ENCODE results near the gene ILDR2. TPM values are rescaled to one million over a fixed set of nuclear protein-coding genes. Genes with fewer than 3 reads are reported as not detected.

The ILDR2 gene
- total and polyA plus RNA-seq, 10 of the 15 experiments (the other 5 are each of a cell fraction or from before 2014, with no cell fraction given), result 0.05 to 5.3 (median 1.9) TPM

DNA sequence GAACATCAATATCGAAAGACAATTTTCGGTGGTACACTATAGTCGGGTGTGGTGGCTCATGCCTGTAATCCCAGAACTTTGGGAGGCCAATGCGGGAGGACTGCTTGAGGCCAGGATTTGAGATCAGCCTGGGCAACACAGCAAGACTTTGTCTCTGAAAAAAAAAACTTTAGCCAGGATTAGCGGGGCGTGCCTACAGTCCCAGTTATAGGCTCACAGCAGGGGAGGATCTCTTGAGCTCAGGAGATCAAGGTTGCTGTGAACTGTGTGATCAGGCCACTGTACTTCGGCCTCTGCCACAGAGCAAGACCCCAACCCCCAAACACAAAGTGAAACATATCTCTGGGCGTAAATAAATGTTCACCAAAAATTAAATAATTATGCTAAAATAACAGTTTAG, 100.9 kb downstream of the ILDR2 start:
- ChIA-PET CTCF (interaction anchor here (0.6 to 2.1 kb wide), 4 partner anchors 34 to 1137 kb away, joined by 3 to 10 read pairs (median 4); no protein-coding TSS in a partner anchor), SMC1A (ENCODE audit: uncharacterized antibody, unreplicated experiment) (no interaction called here), POLR2A (no interaction called here), RAD21 (ENCODE audit: unreplicated experiment) (interaction anchor here (1.1 kb wide), 1 partner anchor 33 kb away, joined by 3 read pairs; no protein-coding TSS in a partner anchor)
- TF ChIP-seq BMI1 (IDR thresholded peaks at IDR 0.05; ENCODE audit: borderline replicate concordance) (no peak), POLR2A (IDR thresholded peaks at IDR 0.05; ENCODE audit: low read depth, low read length) (no peak), SMAD5 (IDR thresholded peaks at IDR 0.05; ENCODE audit: low read depth) (no peak), ZNF24 (IDR thresholded peaks at IDR 0.05) (no peak), MTA3 (IDR thresholded peaks at IDR 0.05; ENCODE audit: borderline replicate concordance, low read length) (no peak)
- TF ChIP-seq, protein P1, sequence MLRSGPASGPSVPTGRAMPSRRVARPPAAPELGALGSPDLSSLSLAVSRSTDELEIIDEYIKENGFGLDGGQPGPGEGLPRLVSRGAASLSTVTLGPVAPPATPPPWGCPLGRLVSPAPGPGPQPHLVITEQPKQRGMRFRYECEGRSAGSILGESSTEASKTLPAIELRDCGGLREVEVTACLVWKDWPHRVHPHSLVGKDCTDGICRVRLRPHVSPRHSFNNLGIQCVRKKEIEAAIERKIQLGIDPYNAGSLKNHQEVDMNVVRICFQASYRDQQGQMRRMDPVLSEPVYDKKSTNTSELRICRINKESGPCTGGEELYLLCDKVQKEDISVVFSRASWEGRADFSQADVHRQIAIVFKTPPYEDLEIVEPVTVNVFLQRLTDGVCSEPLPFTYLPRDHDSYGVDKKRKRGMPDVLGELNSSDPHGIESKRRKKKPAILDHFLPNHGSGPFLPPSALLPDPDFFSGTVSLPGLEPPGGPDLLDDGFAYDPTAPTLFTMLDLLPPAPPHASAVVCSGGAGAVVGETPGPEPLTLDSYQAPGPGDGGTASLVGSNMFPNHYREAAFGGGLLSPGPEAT (IDR thresholded peaks at IDR 0.05; ENCODE audit: low read depth), result no peak
- TF ChIP-seq, protein P2, sequence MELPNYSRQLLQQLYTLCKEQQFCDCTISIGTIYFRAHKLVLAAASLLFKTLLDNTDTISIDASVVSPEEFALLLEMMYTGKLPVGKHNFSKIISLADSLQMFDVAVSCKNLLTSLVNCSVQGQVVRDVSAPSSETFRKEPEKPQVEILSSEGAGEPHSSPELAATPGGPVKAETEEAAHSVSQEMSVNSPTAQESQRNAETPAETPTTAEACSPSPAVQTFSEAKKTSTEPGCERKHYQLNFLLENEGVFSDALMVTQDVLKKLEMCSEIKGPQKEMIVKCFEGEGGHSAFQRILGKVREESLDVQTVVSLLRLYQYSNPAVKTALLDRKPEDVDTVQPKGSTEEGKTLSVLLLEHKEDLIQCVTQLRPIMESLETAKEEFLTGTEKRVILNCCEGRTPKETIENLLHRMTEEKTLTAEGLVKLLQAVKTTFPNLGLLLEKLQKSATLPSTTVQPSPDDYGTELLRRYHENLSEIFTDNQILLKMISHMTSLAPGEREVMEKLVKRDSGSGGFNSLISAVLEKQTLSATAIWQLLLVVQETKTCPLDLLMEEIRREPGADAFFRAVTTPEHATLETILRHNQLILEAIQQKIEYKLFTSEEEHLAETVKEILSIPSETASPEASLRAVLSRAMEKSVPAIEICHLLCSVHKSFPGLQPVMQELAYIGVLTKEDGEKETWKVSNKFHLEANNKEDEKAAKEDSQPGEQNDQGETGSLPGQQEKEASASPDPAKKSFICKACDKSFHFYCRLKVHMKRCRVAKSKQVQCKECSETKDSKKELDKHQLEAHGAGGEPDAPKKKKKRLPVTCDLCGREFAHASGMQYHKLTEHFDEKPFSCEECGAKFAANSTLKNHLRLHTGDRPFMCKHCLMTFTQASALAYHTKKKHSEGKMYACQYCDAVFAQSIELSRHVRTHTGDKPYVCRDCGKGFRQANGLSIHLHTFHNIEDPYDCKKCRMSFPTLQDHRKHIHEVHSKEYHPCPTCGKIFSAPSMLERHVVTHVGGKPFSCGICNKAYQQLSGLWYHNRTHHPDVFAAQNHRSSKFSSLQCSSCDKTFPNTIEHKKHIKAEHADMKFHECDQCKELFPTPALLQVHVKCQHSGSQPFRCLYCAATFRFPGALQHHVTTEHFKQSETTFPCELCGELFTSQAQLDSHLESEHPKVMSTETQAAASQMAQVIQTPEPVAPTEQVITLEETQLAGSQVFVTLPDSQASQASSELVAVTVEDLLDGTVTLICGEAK (IDR thresholded peaks at IDR 0.05; ENCODE audit: borderline replicate concordance), result no peak
- ATAC-seq (no peak), FAIRE-seq (no peak), DNase-seq (ENCODE audit: low read depth, low spot score) (no peak)
- Histone ChIP-seq H3K4me1 (ENCODE audit: control insufficient read depth, insufficient read depth, low read length) (peaks cover 11% of the 10 kb centered on the region), H3K4me3 (no peak overlapping the region), H4K20me1 (ENCODE audit: control insufficient read depth, insufficient read depth) (no peaks in the 10 kb centered on the region), H3K79me2 (ENCODE audit: control insufficient read depth, insufficient read depth, low read length) (peaks cover 49% of the 10 kb centered on the region), H3K36me3 (ENCODE audit: control insufficient read depth in 2 of 2, insufficient read depth in 2 of 2, low read length in 1 of 2) (no peaks in the 10 kb centered on the region; a peak in 1 of 4 replicates), H3K27ac (ENCODE audit: control insufficient read depth, insufficient read depth) (no peak overlapping the region), H3K9ac (ENCODE audit: control insufficient read depth, insufficient read depth, low read length) (no peak overlapping the region; the same call in 1 of the 2 replicates), H3K4me2 (ENCODE audit: control insufficient read depth, insufficient read depth) (peak overlapping the region; percentile 70), H3K27me3 (replicated peaks in 1 of 2; ENCODE audit: control insufficient read depth in 2 of 2, insufficient read depth in 2 of 2, low read length in 1 of 2) (no peaks in the 10 kb centered on the region), H2AFZ (ENCODE audit: control insufficient read depth, low read depth, low read length) (no peak overlapping the region), H3K9me3 (replicated peaks; ENCODE audit: control insufficient read depth, insufficient read depth, low read length) (no peaks in the 10 kb centered on the region)
- intact Hi-C loops (cut with micrococcal nuclease; ENCODE audit: unreplicated experiment) (no loop called here), in situ Hi-C loops (cut with MboI) (no loop called here)
- no TSS peak for BruUV-seq (replicated peaks)
- over 99% methylated on average over 8 of the region's 8 CpGs for WGBS (ENCODE audit: insufficient coverage, insufficient replicate concordance, low lambda C conversion rate, missing lambda C conversion rate)
